Peyer's patch (tissue), 4 donors: ENCODE measurements around the gene TCF3.

ENCODE experiments used
- CTCF ChIP-seq, 6 experiments: fragments of 450-650 bp in 4 of 6; fragments of 200-600 bp in 2 of 6; sonication (generic) in 1 of 6; IDR thresholded peaks; one replicate each; pipeline ENCODE4 v1.5.1; 2017 to 2019; ENCODE audit warnings: antibody characterized with exemption in 6 of 6, mild to moderate bottlenecking in 3 of 6, moderate library complexity in 1 of 6
- POLR2A ChIP-seq, 2 donors: fragments of 450-650 bp; IDR thresholded peaks; one replicate each; pipeline ENCODE4 v1.5.1; 2017; ENCODE audit warnings: antibody characterized with exemption in 2 of 2, mild to moderate bottlenecking in 2 of 2, moderate library complexity in 2 of 2

GRCh38 chr19:1582201-1582600, 70.2 kb downstream of the TCF3 start:
- no peak for TF ChIP-seq CTCF (IDR thresholded peaks at IDR 0.05)
- no peak for TF ChIP-seq POLR2A (IDR thresholded peaks at IDR 0.05)
